SK-N-MC (cell line): ENCODE results near the gene KLHL6.

Experiments used
- EZH2 ChIP-seq: fragments of 200-600 bp; sonication (generic); IDR thresholded peaks from one replicate; pipeline ENCODE4 v1.6.1; 2017; ENCODE audit warnings: antibody characterized with exemption
- FOXP2 ChIP-seq: optimal IDR thresholded peaks from 2 replicates; pipeline ENCODE3; 2011; ENCODE audit warnings: mild to moderate bottlenecking, moderate library complexity; ENCODE audit not compliant: insufficient read depth; ENCODE audit errors: extremely low read length, control extremely low read depth
- POLR2AphosphoS5 ChIP-seq: IDR thresholded peaks from 2 replicates; pipeline ENCODE4 v1.6.1; 2012; ENCODE audit warnings: mild to moderate bottlenecking, low read depth, low read length, borderline replicate concordance

- TF ChIP-seq POLR2AphosphoS5 (no peak), EZH2 (no peak), FOXP2 (no peak)
These were observed 55.2 kb downstream of the KLHL6 start for GRCh38 chr3:183500319-183500718.
